K562 (cell line): ENCODE data around the gene H3-3A. TPM values are rescaled to one million over a fixed set of nuclear protein-coding genes. Genes with fewer than 3 reads are reported as not detected.
A peak's percentile ranks its signal among the peaks of the same experiment; 100 is the strongest.

Source experiments
- E2F3 ChIP-seq: fragments of 250-450 bp; sonication (Bioruptor Pico); IDR thresholded peaks from 2 replicates; pipeline ENCODE4 v1.4.0; 2020; ENCODE audit warnings: mild to moderate bottlenecking
- HNRNPLL ChIP-seq: fragments of 200-400 bp; formaldehyde crosslinking; IDR thresholded peaks from 2 replicates; pipeline ENCODE4 v1.6.1; 2017; ENCODE audit warnings: low read length, low read depth, mild to moderate bottlenecking; ENCODE audit not compliant: poor library complexity, severe bottlenecking
- MYC ChIP-seq, 2 experiments: fragments of 250-450 bp in 1 of 2; sonication (Bioruptor Pico) in 1 of 2; IDR thresholded peaks; 2 replicates each; pipeline versions ENCODE4 v1.5.1 to v1.6.1; 2012 to 2021; ENCODE audit warnings: low read depth in 2 of 2, borderline replicate concordance in 1 of 2, improper control_type of control experiment in 1 of 2, low read length in 1 of 2, mild to moderate bottlenecking in 1 of 2, moderate library complexity in 1 of 2
- NR4A1 ChIP-seq, 2 experiments: fragments of 250-450 bp in 1 of 2; fragments of 450-650 bp in 1 of 2; sonication (Bioruptor Pico) in 1 of 2; IDR thresholded peaks; 2 replicates each; pipeline versions ENCODE4 v1.4.0 to v1.6.1; 2016 to 2020; ENCODE audit warnings: mild to moderate bottlenecking in 2 of 2, missing compliant biosample characterization in 1 of 2, missing genetic modification characterization in 1 of 2, moderate library complexity in 1 of 2
- OTX1 ChIP-seq: fragments of 450-650 bp; formaldehyde crosslinking; IDR thresholded peaks from 2 replicates; pipeline ENCODE4 v1.4.0; 2022; ENCODE audit warnings: mild to moderate bottlenecking
- POLR3A ChIP-seq: IDR thresholded peaks from 2 replicates; pipeline ENCODE4 v1.6.1; 2011; ENCODE audit warnings: borderline replicate concordance, mild to moderate bottlenecking, moderate library complexity; ENCODE audit not compliant: insufficient read length, insufficient read depth; ENCODE audit errors: extremely low read depth
- PTRF ChIP-seq: fragments of 450-650 bp; IDR thresholded peaks from 2 replicates; pipeline ENCODE4 v1.6.1; 2016; ENCODE audit warnings: mild to moderate bottlenecking, missing genetic modification characterization, missing compliant biosample characterization
- TBP ChIP-seq: optimal IDR thresholded peaks from 2 replicates; pipeline ENCODE3; 2011; ENCODE audit warnings: low read depth, low read length, improper control_type of control experiment
- YY1 ChIP-seq, 3 experiments: IDR thresholded peaks; 2 replicates each; pipeline ENCODE4 v1.6.1; 2011; ENCODE audit warnings: low read length in 2 of 3, mild to moderate bottlenecking in 2 of 3, moderate library complexity in 2 of 3, borderline replicate concordance in 1 of 3, control low read depth in 1 of 3, low read depth in 1 of 3; ENCODE audit not compliant: insufficient read depth in 3 of 3, insufficient replicate concordance in 2 of 3, control insufficient read depth in 1 of 3, insufficient read length in 1 of 3; ENCODE audit errors: extremely low read depth in 1 of 3
- ZNF12 ChIP-seq: sonication (generic); formaldehyde crosslinking; IDR thresholded peaks from 2 replicates; pipeline ENCODE4 v1.4.0; 2020; ENCODE audit warnings: mild to moderate bottlenecking, missing genetic modification reagents
- ZNF197 ChIP-seq: fragments of 200-800 bp; sonication (Bioruptor generic); IDR thresholded peaks from 2 replicates; pipeline ENCODE4 v1.6.1; 2016; ENCODE audit warnings: low read depth, missing genetic modification characterization, missing compliant biosample characterization
- ZNF282 ChIP-seq: sonication (generic); formaldehyde crosslinking; IDR thresholded peaks from 2 replicates; pipeline ENCODE4 v1.8.1; 2023; ENCODE audit warnings: missing genetic modification reagents
- polyA plus RNA-seq, 8 experiments: library from polyadenylated mRNA; depleted of rRNA in 4 of 8; stranded (reverse) in 5 of 8; unstranded in 3 of 8; fragments of >200 nt; fragmentation: Nextera tagmentation in 2 of 8; fragmentation: Illumina TruSeq in 1 of 8; extraction: Ambion mirVana in 2 of 8; extraction: Trizol in 1 of 8; gene quantifications; 2 replicates each; pipeline versions ENCODE4 v1.2.1 to v1.2.3, GENCODE V29; 2011 to 2014; ENCODE audit warnings: inconsistent platforms in 1 of 8, missing spikeins in 1 of 8
- total RNA-seq, 7 experiments: library from RNA; depleted of rRNA in 6 of 7; stranded (reverse); fragments of >200 nt in 6 of 7; fragmentation: Illumina TruSeq in 2 of 7; extraction: Trizol in 2 of 7; gene quantifications; 2 replicates each; pipeline versions ENCODE4 v1.2.1 to v1.2.3, GENCODE V29; 2011 to 2021; ENCODE audit warnings: low replicate concordance in 1 of 7
- TF ChIP-seq, protein P1 (sequence below), 2 experiments: fragments of 450-650 bp in 1 of 2; sonication (generic) in 1 of 2; formaldehyde crosslinking in 1 of 2; IDR thresholded peaks; 2 replicates each; pipeline versions ENCODE4 v1.7.1 to v1.9.0; 2016 to 2022; ENCODE audit warnings: inconsistent platforms in 1 of 2, mild to moderate bottlenecking in 1 of 2, missing genetic modification reagents in 1 of 2
- TF ChIP-seq, protein P2 (sequence below): fragments of 450-650 bp; IDR thresholded peaks from 2 replicates; pipeline ENCODE4 v1.6.1; 2018; ENCODE audit warnings: mild to moderate bottlenecking, low read depth; ENCODE audit not compliant: partially characterized antibody

Gene H3-3A
- total and polyA plus RNA-seq, 9 of the 15 experiments (the other 6 are each of a cell fraction or from before 2014, with no cell fraction given), result 426 to 1,083 (median 591) TPM

DNA sequence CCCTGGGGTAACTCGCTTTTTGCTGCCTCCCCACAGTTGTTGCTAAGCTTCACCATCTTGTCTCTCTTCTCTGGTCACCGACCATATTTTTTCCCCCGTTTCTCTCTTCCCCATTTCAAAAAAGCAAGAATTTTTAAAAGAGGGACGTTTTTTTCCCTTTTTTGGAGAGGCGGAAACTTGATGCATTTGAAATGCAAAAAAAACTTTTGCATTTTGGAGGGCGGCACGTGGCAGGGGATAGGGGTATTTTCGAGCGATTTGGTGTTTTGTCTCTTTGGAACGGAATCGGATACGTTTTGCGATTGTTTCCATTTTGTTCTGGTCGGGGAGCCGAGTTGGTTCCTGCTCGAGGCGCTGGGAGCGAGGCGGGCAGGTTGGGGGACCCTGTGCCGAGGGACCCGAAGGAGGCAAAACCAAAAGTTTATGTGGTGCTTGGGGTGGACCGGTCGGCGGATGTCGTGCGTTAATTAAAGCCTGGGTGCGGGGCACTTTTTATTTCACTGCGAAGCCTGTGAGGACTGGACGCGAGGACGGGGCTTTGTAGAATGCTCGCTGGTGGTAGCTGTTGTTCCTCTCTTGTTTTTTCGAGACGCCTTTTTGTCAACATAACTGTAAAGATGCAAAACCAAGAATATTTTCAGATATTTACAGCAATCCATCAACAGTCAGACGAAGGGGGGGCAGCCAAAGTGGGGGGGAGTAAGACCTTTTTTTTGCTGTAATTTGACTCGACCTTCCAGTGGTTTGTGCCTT lies 884 bp downstream of the H3-3A start (continued):
- TF ChIP-seq ZNF282 (CRISPR knock-in tag), result no peak
- TF ChIP-seq OTX1 (CRISPR knock-in tag), result peak; percentile 56; the same call in 1 of the 2 replicates
- TF ChIP-seq, protein P1, sequence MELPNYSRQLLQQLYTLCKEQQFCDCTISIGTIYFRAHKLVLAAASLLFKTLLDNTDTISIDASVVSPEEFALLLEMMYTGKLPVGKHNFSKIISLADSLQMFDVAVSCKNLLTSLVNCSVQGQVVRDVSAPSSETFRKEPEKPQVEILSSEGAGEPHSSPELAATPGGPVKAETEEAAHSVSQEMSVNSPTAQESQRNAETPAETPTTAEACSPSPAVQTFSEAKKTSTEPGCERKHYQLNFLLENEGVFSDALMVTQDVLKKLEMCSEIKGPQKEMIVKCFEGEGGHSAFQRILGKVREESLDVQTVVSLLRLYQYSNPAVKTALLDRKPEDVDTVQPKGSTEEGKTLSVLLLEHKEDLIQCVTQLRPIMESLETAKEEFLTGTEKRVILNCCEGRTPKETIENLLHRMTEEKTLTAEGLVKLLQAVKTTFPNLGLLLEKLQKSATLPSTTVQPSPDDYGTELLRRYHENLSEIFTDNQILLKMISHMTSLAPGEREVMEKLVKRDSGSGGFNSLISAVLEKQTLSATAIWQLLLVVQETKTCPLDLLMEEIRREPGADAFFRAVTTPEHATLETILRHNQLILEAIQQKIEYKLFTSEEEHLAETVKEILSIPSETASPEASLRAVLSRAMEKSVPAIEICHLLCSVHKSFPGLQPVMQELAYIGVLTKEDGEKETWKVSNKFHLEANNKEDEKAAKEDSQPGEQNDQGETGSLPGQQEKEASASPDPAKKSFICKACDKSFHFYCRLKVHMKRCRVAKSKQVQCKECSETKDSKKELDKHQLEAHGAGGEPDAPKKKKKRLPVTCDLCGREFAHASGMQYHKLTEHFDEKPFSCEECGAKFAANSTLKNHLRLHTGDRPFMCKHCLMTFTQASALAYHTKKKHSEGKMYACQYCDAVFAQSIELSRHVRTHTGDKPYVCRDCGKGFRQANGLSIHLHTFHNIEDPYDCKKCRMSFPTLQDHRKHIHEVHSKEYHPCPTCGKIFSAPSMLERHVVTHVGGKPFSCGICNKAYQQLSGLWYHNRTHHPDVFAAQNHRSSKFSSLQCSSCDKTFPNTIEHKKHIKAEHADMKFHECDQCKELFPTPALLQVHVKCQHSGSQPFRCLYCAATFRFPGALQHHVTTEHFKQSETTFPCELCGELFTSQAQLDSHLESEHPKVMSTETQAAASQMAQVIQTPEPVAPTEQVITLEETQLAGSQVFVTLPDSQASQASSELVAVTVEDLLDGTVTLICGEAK (IDR thresholded peaks at IDR 0.05), result no peak; the same call in 1 of the 2 replicates
- TF ChIP-seq, protein P1 (CRISPR knock-in tag; IDR thresholded peaks at IDR 0.05), result no peak
- TF ChIP-seq, protein P2, sequence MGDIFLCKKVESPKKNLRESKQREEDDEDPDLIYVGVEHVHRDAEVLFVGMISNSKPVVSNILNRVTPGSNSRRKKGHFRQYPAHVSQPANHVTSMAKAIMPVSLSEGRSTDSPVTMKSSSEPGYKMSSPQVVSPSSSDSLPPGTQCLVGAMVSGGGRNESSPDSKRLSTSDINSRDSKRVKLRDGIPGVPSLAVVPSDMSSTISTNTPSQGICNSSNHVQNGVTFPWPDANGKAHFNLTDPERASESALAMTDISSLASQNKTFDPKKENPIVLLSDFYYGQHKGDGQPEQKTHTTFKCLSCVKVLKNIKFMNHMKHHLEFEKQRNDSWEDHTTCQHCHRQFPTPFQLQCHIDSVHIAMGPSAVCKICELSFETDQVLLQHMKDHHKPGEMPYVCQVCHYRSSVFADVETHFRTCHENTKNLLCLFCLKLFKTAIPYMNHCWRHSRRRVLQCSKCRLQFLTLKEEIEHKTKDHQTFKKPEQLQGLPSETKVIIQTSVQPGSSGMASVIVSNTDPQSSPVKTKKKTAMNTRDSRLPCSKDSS, result peak; percentile 47
- no peak for TF ChIP-seq ZNF12 (CRISPR knock-in tag)
- TF ChIP-seq E2F3 (CRISPR knock-in tag), result 0 out of 2 replicates have a peak, but pooled peaks have one; percentile 23
- TF ChIP-seq NR4A1 (CRISPR knock-in tag; IDR thresholded peaks at IDR 0.05), result 0 out of 2 replicates have a peak, but pooled peaks have one; percentile 16
- TF ChIP-seq NR4A1 (tag; IDR thresholded peaks at IDR 0.05), result no peak
- no peak for TF ChIP-seq POLR3A
- peak; percentile 1 for TF ChIP-seq TBP
- TF ChIP-seq PTRF, result no peak
- no peak for TF ChIP-seq ZNF197 (CRISPR knock-in tag)
- TF ChIP-seq HNRNPLL, result peak; percentile 9
- TF ChIP-seq MYC (IDR thresholded peaks at IDR 0.05; ENCODE audit: low read depth, low read length), result 0 out of 2 replicates have a peak, but pooled peaks have one; percentile 5
- no peak for TF ChIP-seq MYC (CRISPR knock-in tag; IDR thresholded peaks at IDR 0.05; ENCODE audit: borderline replicate concordance, low read depth)
- TF ChIP-seq YY1 (IDR thresholded peaks at IDR 0.05; ENCODE audit: borderline replicate concordance in 1 of 3, control insufficient read depth in 1 of 3, extremely low read depth in 1 of 3, insufficient read depth in 3 of 3, insufficient read length in 1 of 3, insufficient replicate concordance in 2 of 3, low read depth in 1 of 3, low read length in 2 of 3), result peak in 2 of 3 experiments; percentile 41 to 70
